IMR-90 (cell line): ENCODE data around the gene HCN2. TPM values are rescaled to one million over a fixed set of nuclear protein-coding genes. Genes with fewer than 3 reads are reported as not detected.

Source experiments
- CHD1 ChIP-seq: IDR thresholded peaks from 2 replicates; pipeline ENCODE4 v1.6.1; 2012; ENCODE audit warnings: low read depth, low read length, improper control_type of control experiment
- ELK1 ChIP-seq: fragments of 150-350 bp; IDR thresholded peaks from 2 replicates; pipeline ENCODE4 v1.6.1; 2016; ENCODE audit warnings: low read depth, mild to moderate bottlenecking, low read length, moderate library complexity, borderline replicate concordance
- polyA plus RNA-seq, 3 experiments: library from polyadenylated mRNA; depleted of rRNA; stranded (reverse); fragments of >200 nt; gene quantifications; 2 replicates each; pipeline ENCODE4 v1.2.3, GENCODE V29; 2012; ENCODE audit warnings: low replicate concordance in 1 of 3
- total RNA-seq: library from RNA; depleted of rRNA; stranded (reverse); fragments of >200 nt; gene quantifications from 2 replicates; pipeline ENCODE4 v1.2.3, GENCODE V29; 2012

HCN2 gene
- total and polyA plus RNA-seq, 2 of the 4 experiments (the other 2 are of a cell fraction) = 0.72 to 2.6 TPM

GRCh38 chr19:574658-575526, 14.8 kb upstream of the HCN2 start (continued):
- TF ChIP-seq ELK1 (no peak), CHD1 (no peak)
